C4-2B (cell line): ENCODE measurements around the gene TMEM263.

ENCODE experiments used
- CTCF ChIP-seq: fragments of 450-650 bp; conservative IDR thresholded peaks from 2 replicates; pipeline ENCODE4 v1.5.1; 2017; ENCODE audit warnings: mild to moderate bottlenecking
- ZFX ChIP-seq: fragments of 450-650 bp; IDR thresholded peaks from 2 replicates; pipeline ENCODE4 v1.6.1; 2017

DNA sequence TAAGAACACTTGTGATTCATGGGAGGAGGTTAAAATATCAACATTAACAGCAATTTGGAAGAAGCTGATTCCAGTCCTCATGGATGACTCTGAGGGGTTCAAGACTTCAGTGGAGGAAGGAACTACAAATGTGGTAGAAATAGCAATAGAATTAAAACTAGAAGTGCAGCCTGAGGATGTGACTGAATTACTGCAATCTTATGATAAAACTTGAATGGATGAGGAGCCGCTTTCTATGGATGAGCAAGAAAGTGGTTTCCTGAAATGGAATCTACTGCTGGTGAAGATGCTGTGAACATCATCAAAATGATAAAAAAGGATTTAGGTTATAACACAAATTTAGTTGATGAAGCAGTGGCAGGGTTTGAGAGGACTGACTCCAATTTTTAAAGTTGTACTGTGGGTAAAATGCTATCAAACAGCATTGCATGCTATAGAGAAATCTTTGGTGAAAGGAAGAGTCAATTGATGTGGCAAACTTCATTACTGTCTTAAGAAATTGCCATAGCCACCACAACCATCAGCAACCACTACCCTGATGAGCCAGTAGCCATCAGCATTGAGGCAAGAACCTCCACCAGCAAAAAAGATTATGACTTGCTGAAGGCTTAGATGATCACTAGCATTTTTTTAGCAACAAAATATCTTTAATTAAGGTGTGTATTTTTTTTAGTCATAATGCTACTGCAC, 57.2 kb downstream of the TMEM263 start:
- no peak for TF ChIP-seq CTCF
- TF ChIP-seq ZFX, result no peak
